GM21360 (cell line): ENCODE measurements around the gene CDON.

Experiments
- ATAC-seq: cut with Tn5 transposase; IDR thresholded peaks from one replicate; pipeline ENCODE4 v1.9.1; 2021; ENCODE audit warnings: mild to moderate bottlenecking, moderate library complexity; ENCODE audit not compliant: unreplicated experiment

The CDON gene

GRCh38 chr11:125945011-125945796 is 117.5 kb downstream of the CDON start:
- no peak for ATAC-seq

DNA sequence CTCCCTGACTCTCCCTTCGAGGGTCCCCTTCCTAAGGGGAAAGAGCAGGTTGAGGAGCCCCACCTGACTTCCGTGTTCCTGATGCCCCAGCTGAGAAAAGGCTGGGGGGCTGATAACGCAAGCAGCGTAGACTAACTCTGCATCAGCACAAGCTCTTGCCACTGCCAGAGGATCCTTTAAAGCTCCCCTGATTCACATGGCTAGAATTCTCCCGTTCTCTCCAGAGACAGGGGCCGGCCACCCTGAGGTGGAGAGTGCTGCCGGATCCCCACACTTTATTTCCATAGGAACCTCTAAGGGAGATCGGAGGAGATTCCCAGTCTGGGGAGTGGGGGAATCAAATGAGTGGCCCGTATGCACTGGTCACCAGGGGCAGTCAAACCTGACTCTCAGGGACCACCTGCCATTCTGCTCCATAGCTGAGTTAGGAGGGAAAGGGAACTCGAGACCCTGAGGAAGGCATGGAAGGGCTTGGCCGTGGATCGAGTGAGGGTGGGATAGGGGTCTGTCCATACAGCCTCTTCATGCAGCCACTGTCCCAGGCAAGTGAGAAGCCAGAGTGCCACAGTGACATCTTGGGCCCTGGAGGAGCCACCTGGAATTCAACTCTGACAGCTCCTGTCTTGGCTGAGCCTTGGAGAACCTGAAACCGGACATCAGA is 118.2 kb downstream of the CDON start:
- ATAC-seq: no peak

DNA sequence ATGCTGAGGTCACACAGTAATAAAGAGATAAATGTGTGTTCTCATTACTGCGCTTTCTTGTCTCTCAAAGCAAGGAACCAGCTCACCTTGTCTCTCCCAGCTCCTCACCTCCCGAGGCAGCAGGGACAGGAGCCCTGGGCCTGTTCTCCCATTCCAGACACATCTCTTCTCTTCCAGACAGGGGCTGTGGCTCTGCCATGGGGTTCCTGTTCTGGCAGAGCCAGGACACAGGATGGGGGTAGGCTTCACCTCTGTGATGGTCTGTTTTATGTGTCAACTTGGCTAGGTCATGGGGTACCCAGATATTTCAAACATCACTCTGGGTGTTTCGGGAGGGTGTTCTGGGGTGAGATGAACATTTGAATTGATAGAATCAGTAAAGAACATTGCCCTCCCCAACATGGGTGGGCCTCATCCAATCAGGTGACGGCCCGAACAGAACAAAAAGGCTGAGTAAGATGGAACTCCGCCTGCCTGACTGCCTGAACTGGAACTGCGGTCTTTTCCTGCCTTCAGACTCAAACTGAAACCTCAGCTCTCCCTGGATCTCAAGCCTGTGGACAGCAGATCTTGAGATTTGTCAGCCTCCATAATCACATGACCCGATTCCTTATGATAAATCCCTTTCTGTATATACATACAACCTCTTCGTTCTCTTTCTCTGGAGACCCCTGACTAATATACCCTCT is 118.9 kb downstream of the CDON start:
- no peak for ATAC-seq

DNA sequence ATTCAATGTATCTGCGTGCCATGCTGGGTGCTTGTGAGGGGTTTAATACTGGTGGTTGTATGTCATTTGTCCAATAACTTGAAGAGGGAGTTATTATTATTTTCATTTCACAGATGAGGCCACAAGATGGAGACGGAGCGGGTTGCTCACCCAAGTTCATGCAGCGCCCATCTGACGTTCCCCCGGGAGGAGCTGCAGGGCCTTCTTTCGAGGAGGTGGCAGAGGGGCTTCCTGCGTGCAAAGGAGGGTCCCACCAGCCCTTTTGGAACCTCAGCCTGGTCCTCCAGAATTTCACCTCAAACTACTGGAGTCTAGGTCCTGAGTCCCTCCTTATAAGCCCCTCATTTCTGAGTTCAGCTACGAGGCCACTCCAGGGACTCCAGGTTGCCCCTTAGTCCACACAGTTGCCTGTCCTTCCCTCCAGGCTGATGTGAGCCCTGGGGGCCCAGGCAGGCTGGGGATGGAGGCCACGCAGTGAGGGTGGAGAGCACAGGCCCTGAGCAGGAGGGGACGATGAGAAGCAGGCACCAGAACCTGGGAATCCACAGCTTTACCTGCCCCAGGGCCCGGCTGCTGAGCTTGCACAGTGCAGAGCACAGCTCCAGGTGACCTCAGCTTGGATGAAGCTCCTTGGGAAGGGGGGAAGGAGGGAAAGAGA is 119.8 kb downstream of the CDON start:
- no peak for ATAC-seq

GRCh38 chr11:125941619-125942611 is 120.8 kb downstream of the CDON start:
- no peak for ATAC-seq

DNA sequence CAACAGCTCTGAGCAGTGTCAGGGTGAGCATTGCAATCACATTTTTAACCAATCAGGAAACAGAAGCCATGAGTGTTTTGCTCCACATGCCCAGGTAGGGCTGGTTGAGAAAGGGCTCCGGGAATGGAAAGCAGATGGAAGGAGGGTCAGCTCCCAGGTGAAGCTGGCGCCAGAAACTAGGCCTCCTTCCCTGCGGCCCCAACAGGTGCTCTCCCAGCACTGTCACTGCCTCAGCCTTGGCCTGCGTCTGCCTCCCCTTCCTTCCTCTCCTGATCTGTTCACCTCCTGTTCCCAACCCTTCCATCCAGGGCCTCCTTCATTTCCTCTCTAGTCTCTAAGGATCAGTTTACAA is 121.4 kb downstream of the CDON start:
- ATAC-seq: no peak

DNA sequence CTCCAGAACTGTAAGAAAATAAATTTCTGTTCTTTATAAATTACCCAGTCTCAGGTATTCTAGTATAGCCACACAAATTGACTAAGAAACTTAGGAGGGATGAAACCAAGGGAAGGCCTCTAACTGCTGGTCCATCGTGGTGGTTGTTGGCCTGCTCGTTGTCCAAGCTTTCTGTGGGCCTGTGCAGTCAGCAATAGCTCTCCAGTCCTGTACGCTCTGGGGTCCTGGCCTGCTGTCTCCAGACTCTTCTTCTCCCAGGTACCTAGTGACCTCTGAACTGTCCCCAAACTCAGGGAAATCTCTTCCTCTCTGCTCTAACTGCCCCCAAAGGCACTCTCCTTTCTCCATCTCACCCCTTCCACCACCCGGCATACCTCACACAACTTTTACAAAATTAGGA is 122.5 kb downstream of the CDON start:
- ATAC-seq: no peak

GRCh38 chr11:125939081-125939521 is 123.6 kb downstream of the CDON start:
- no peak for ATAC-seq

DNA sequence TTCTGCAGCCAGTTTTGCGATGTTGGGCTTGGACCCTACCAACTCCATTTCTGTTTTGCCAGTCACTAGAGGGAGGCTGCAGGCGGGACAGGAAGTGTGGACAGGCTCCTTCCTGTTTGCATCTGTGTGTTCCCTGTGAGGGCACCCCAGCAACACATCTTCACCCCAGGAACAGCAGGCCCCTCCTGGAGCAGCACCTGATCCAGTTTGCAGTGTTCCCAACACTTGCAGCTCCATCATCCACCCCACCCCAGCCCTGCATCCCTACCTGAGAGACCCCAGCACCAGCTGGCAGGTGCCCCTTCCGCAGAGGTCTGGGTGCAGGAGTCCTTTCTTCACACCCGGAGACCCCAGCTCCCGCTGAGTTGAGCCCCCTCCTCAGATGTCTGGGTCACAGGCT is 124.2 kb downstream of the CDON start:
- no peak for ATAC-seq

- ATAC-seq: no peak
Measured at GRCh38 chr11:125935618-125936199, 127.0 kb downstream of the CDON start.

DNA sequence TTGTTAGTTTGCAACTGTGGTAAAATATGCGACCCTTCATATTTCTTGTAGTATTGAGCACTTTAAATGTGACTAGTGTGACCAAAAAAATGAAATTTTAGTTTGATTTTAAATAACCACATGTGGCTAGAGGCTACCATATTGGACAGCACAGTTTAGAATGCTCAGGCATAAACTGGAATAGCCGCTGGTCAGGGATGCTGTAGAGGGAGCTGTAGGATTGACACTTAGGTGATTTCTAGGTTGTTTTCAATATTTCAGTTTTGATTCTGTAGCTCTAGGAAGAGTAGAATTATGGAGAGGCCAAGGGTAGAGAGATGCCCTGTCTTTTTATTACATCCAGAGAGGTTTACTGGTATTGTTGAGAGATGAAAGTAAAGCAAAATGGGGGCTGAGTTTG is 127.6 kb downstream of the CDON start:
- ATAC-seq: no peak

- no peak for ATAC-seq
Measured at GRCh38 chr11:125934473-125934872, 128.2 kb downstream of the CDON start.

DNA sequence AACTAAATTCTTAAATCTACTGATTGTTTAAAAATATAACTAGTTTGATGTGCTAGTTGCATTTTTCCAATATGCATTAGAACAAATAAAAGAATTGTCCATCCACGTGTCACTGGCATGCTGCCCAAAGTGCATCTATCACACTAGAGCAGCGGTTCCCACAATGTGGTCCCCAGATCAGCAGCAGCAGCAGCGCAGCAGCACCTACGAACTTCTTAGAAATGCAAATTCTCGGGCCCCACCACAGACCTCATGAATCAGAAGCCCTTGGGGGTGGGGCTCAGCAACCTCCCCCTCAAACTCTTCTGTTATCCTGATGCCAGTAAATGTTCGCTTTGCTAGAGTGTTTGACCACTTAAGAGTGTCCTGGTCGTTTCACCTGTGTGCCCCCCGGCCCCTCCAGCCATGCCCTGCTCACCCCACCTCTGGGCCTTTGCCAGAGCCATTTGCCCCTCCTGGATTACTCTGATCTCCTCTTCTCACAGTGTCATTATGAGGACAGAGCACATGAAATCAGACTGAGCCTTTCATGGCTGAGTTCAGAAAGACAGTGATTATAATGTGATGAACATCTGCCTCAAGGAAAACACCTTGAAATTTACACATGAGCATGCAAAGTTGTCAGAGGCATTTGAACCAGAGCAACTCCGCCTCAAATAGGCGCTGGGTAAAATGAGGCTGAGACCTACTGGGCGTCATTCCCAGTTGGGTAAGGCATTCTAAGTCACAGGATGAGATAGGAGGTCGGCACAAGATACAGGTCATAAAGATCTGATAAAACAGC is 129.4 kb downstream of the CDON start:
- no peak for ATAC-seq

- ATAC-seq: no peak
Measured at GRCh38 chr11:125932301-125932700, 130.4 kb downstream of the CDON start.

DNA sequence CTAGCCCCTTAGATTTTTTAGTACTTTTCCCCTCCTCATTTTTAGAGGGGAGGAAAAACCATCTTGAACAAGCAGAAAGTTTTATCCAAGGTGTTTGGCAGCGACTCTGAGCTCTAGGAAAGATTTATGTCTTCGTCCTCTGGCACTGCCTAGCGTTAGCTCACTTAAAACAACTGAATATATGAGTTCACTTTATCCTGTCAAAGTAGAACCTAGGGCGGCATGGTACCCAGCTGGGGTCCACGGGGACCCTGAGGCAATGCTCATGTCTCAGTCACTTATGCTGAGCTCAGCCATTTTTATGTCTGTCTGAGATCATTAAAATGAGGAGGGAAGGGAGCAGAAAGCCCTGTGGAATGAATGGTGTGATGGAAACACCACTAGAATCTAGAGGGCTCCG is 131.0 kb downstream of the CDON start:
- ATAC-seq: no peak

DNA sequence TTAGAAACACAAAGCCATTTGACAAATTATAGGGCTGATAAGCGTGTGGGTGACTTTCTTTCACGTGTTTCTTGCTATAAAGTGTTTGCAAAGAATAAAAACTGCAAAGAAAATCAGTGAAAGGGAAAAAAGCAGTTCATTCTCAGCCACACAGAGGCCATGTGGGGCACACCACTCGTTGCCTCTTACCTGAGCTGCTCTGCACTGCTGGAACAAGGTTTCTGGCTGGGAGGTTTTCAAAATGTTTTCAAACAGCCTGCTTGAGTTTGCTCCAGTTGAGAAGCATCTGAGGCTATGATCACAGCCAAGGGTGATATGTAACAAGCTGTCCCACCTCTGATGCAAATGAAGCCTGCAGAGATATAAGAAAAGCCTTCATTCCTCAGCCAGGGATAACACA is 131.6 kb downstream of the CDON start:
- no peak for ATAC-seq

DNA sequence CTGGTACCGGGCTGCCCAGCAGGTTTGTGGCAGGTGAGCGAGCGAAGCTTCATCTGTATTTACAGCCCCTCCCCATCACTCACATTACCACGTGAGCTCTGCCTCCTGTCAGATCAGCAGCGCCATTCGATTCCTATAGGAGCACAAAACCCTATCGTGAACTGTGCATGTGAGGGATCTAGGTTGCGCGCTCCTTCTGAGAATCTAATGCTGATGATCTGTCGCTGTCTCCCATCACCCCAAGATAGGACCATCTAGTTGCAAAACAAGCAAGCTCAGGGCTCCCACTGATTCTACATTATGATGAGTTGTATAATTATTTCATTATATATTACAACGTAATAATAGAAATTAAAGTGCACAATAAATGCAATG is 132.6 kb downstream of the CDON start:
- ATAC-seq: no peak

DNA sequence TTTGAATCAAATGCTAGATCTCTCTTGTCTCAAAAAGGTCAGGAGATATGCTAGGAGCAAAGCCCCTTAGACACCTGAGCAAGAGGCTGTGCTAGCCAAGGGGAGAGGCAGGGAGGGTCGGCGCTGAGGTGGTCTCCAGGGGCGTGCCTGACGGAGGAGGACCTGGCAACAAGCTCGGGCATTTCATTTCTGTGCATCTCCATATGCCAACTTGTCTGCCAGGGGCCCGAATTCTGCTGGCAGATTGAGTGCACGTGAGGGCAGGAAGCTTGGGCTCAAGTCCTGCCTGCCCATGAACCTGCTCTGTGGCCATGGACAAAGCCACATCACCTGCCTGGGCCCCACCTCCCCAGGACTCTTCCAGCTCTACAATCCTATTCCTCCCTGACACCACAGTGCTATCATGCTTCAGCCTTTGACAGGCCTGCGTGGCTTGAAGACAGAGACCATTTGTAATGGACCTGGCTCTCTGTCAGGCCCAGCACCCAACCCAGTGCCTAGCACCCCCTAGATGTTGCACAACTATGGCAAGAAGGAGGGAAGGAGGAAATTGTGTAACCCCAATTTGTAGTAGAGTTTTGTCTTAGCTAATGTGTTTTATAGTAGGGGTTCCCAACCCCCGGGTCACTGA is 133.1 kb downstream of the CDON start:
- ATAC-seq: no peak

- ATAC-seq: no peak
Measured at GRCh38 chr11:125926682-125927081, 136.0 kb downstream of the CDON start.
